ENCODE results near the gene ZFAND6. TPM values are rescaled to one million over a fixed set of nuclear protein-coding genes. Genes with fewer than 3 reads are reported as not detected.
"Not testable (repeated sequence)": the region's sequence is repeated elsewhere in the genome, so short reads cannot be mapped to it uniquely, and the experiment has no call there.

The ZFAND6 gene
- total and polyA plus RNA-seq, 2 donors (not counting 1 experiment from before 2014, with no cell fraction given): 125 to 325 TPM

DNA sequence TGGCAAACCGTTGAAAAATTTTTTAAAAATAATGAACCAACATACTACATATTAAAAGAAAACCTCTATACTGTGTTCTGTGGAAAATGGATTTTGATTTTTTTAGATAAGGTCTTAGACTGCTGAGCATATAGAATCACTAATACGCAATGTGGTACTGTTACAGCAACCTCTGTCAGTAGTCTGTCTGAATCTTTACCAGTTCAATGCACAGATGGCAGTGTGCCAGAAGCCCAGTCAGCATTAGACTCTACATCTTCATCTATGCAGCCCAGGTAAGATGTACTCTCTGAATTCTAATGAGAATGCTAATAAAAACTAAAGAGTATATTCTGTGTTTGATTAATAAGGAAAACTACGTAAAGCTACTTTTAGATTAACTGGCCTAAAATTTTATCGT is 62.1 kb downstream of the ZFAND6 start:
- Histone ChIP-seq H3K4me1 (ENCODE audit: control insufficient read depth, extremely low read depth, insufficient read depth, low read length) (no peaks in the 10 kb centered on the region), H3K79me2 (ENCODE audit: control insufficient read depth, insufficient read depth, low read length) (peaks cover 10% of the 10 kb centered on the region), H3K4me2 (ENCODE audit: extremely low read depth, insufficient read depth, low read length) (no peak overlapping the region), H2AFZ (ENCODE audit: low read length) (no peak overlapping the region), H3K27me3 (ENCODE audit: control insufficient read depth, insufficient read depth, low read length) (no peaks in the 10 kb centered on the region), H3K4me3 (replicated peaks in 1 of 4; ENCODE audit: control extremely low read depth in 1 of 4, insufficient read depth in 1 of 4, low read depth in 3 of 4, low read length in 4 of 4) (no peak overlapping the region), H3K27ac (ENCODE audit: insufficient read depth, low read length) (no peak overlapping the region), H3K36me3 (ENCODE audit: control insufficient read depth, insufficient read depth, low read length) (peaks cover 1% of the 10 kb centered on the region), H3K9ac (ENCODE audit: insufficient read depth, low read length) (no peak overlapping the region), H4K20me1 (ENCODE audit: control insufficient read depth, extremely low read depth, insufficient read depth, low read length) (peaks cover 1% of the 10 kb centered on the region), H3K9me3 (ENCODE audit: control insufficient read depth, insufficient read depth, low read depth, low read length) (no peaks in the 10 kb centered on the region)
- TF ChIP-seq EZH2 (IDR thresholded peaks at IDR 0.05; ENCODE audit: low read length, missing control alignments) (no peak), CTCF (conservative IDR thresholded peaks at IDR 0.05 in 1 of 2, IDR thresholded peaks at IDR 0.05 in 1 of 2; ENCODE audit: low read depth in 1 of 2, low read length in 2 of 2) (no peak)
- DNase-seq (ENCODE audit: low read depth in 2 of 2): no peak

DNA sequence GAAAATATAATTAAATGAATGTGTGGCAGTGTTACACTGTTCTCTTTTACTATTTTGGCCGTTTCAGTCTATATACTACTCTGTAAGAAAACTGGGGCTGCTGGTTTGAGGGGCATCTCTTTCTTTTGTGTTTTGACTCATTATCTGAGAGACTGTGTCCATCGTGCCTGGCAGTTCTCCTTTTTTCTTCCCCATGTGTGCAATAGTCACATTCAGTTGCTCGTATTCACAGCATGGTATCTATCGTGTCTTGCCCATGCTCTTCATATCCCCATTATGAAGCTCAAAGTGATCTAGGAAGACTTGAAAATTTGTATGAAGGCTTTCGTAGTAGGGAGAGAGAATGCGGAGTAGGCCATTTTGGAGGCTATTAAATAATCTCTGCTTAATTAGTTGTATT is 63.6 kb downstream of the ZFAND6 start:
- Histone ChIP-seq H4K20me1 (ENCODE audit: control insufficient read depth, extremely low read depth, insufficient read depth, low read length) (peaks cover 1% of the 10 kb centered on the region), H3K4me1 (ENCODE audit: control insufficient read depth, extremely low read depth, insufficient read depth, low read length) (no peaks in the 10 kb centered on the region), H3K4me2 (ENCODE audit: extremely low read depth, insufficient read depth, low read length) (no peak overlapping the region), H3K9me3 (ENCODE audit: control insufficient read depth, insufficient read depth, low read depth, low read length) (no peaks in the 10 kb centered on the region), H3K9ac (ENCODE audit: insufficient read depth, low read length) (no peak overlapping the region), H2AFZ (ENCODE audit: low read length) (no peak overlapping the region), H3K79me2 (ENCODE audit: control insufficient read depth, insufficient read depth, low read length) (peaks cover 6% of the 10 kb centered on the region), H3K27me3 (ENCODE audit: control insufficient read depth, insufficient read depth, low read length) (no peaks in the 10 kb centered on the region), H3K27ac (ENCODE audit: insufficient read depth, low read length) (no peak overlapping the region), H3K36me3 (ENCODE audit: control insufficient read depth, insufficient read depth, low read length) (peaks cover 1% of the 10 kb centered on the region), H3K4me3 (replicated peaks in 1 of 4; ENCODE audit: control extremely low read depth in 1 of 4, insufficient read depth in 1 of 4, low read depth in 3 of 4, low read length in 4 of 4) (no peak overlapping the region)
- no peak for DNase-seq (ENCODE audit: low read depth in 2 of 2)
- TF ChIP-seq EZH2 (IDR thresholded peaks at IDR 0.05; ENCODE audit: low read length, missing control alignments) (no peak), CTCF (conservative IDR thresholded peaks at IDR 0.05 in 1 of 2, IDR thresholded peaks at IDR 0.05 in 1 of 2; ENCODE audit: low read depth in 1 of 2, low read length in 2 of 2) (no peak)

GRCh38 chr15:80127253-80127652 is 67.8 kb downstream of the ZFAND6 start:
- not testable (repeated sequence) for H3K4me2 ChIP-seq (ENCODE audit: extremely low read depth, insufficient read depth, low read length); DNase-seq (ENCODE audit: low read depth in 2 of 2)

More at GRCh38 chr15:80127253-80127652, 67.8 kb downstream of the ZFAND6 start:
- H3K4me1 ChIP-seq (ENCODE audit: control insufficient read depth, extremely low read depth, insufficient read depth, low read length); H3K27me3 ChIP-seq (ENCODE audit: control insufficient read depth, insufficient read depth, low read length); H3K9ac ChIP-seq (ENCODE audit: insufficient read depth, low read length); H2AFZ ChIP-seq (ENCODE audit: low read length); H3K4me3 ChIP-seq (replicated peaks in 1 of 4; ENCODE audit: control extremely low read depth in 1 of 4, insufficient read depth in 1 of 4, low read depth in 3 of 4, low read length in 4 of 4); H3K9me3 ChIP-seq (ENCODE audit: control insufficient read depth, insufficient read depth, low read depth, low read length); H3K79me2 ChIP-seq (ENCODE audit: control insufficient read depth, insufficient read depth, low read length); H4K20me1 ChIP-seq (ENCODE audit: control insufficient read depth, extremely low read depth, insufficient read depth, low read length); H3K36me3 ChIP-seq (ENCODE audit: control insufficient read depth, insufficient read depth, low read length); H3K27ac ChIP-seq (ENCODE audit: insufficient read depth, low read length): not testable (repeated sequence)
